ENCODE results near the gene TMEM163. TPM values are rescaled to one million over a fixed set of nuclear protein-coding genes. Genes with fewer than 3 reads are reported as not detected.

TMEM163 gene
- total and polyA plus RNA-seq, 4 donors, result 0.25 to 0.62 (median 0.36) TPM; not detected in 1

DNA sequence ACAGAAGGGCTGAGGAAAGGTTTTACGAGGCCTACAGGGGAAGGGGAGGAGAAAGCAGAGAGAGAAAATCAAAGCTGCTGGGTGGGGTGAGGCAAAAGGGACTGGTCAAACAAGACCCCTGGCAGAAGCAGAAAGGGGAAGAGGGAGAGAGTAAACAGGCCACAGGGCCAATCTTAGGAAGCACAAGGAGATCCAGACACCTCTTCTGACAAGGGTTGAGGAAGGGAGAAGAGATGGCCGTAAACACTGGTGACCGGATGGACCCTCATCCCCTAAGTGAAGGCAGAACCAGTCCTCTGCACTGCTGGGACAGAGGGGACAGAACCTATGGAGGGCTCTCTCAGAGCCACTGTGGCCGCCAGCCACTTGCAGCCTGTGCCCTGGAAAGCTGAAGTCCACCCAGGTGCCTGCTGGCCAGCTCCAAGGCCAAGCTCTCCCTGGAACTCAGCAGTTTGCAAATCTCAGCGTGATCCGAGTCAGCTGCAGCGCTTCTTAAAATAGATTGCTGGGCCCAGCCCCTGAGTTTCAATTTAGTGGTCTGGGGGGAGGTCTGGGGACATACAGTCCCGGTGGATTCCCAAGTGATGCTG lies 108.8 kb downstream of the TMEM163 start:
- H3K27me3 ChIP-seq (ENCODE audit: control insufficient read depth in 1 of 2, insufficient read depth in 2 of 2, low read length in 1 of 2), result no peaks in the 10 kb centered on the region
- H3K4me3 ChIP-seq (ENCODE audit: low read length in 2 of 2), result no peak overlapping the region
- no peak for DNase-seq
- 82 to 83% methylated on average over 8 of the region's 8 CpGs for WGBS, 2 donors
- no peaks in the 10 kb centered on the region for H3K4me1 ChIP-seq (ENCODE audit: control insufficient read depth in 1 of 2, insufficient read depth in 2 of 2, low read length in 2 of 2)
- no peak for ATAC-seq (ENCODE audit: low FRiP score)
- no peak overlapping the region for H3K27ac ChIP-seq (ENCODE audit: low read depth in 1 of 2, low read length in 2 of 2)
- H3K36me3 ChIP-seq (ENCODE audit: control insufficient read depth in 1 of 2, insufficient read depth in 2 of 2, low read length in 1 of 2), result no peaks in the 10 kb centered on the region
- intact Hi-C loops (cut with DNase I), result no loop called here
- H3K9me3 ChIP-seq (ENCODE audit: control insufficient read depth, low read length), result peaks cover 3% of the 10 kb centered on the region

GRCh38 chr2:134603966-134604365 lies 114.8 kb downstream of the TMEM163 start:
- no peaks in the 10 kb centered on the region for H3K9me3 ChIP-seq (ENCODE audit: control insufficient read depth, low read length)
- no peak for ATAC-seq (ENCODE audit: low FRiP score)
- H3K4me1 ChIP-seq (ENCODE audit: control insufficient read depth in 1 of 2, insufficient read depth in 2 of 2, low read length in 2 of 2), result no peaks in the 10 kb centered on the region
- no peaks in the 10 kb centered on the region for H3K36me3 ChIP-seq (ENCODE audit: control insufficient read depth in 1 of 2, insufficient read depth in 2 of 2, low read length in 1 of 2)
- no peak overlapping the region for H3K27ac ChIP-seq (ENCODE audit: low read depth in 1 of 2, low read length in 2 of 2)
- no peak overlapping the region for H3K4me3 ChIP-seq (ENCODE audit: low read length in 2 of 2)
- DNase-seq, result no peak
- no peaks in the 10 kb centered on the region for H3K27me3 ChIP-seq (ENCODE audit: control insufficient read depth in 1 of 2, insufficient read depth in 2 of 2, low read length in 1 of 2)
- 14 to 30% methylated on average over 5 of the region's 5 CpGs for WGBS, 2 donors
- intact Hi-C loops (cut with DNase I), result no loop called here

GRCh38 chr2:134602666-134603065 lies 116.1 kb downstream of the TMEM163 start:
- intact Hi-C loops (cut with DNase I), result no loop called here
- no peak overlapping the region for H3K4me3 ChIP-seq (ENCODE audit: low read length in 2 of 2)
- no peaks in the 10 kb centered on the region for H3K4me1 ChIP-seq (ENCODE audit: control insufficient read depth in 1 of 2, insufficient read depth in 2 of 2, low read length in 2 of 2)
- no peaks in the 10 kb centered on the region for H3K27me3 ChIP-seq (ENCODE audit: control insufficient read depth in 1 of 2, insufficient read depth in 2 of 2, low read length in 1 of 2)
- ATAC-seq (ENCODE audit: low FRiP score) (no peak), DNase-seq (no peak)
- no peaks in the 10 kb centered on the region for H3K9me3 ChIP-seq (ENCODE audit: control insufficient read depth, low read length)
- H3K27ac ChIP-seq (ENCODE audit: low read depth in 1 of 2, low read length in 2 of 2), result no peak overlapping the region
- H3K36me3 ChIP-seq (ENCODE audit: control insufficient read depth in 1 of 2, insufficient read depth in 2 of 2, low read length in 1 of 2), result no peaks in the 10 kb centered on the region
- 80 to 85% methylated on average over 4 of the region's 4 CpGs for WGBS, 2 donors

- Histone ChIP-seq H3K9me3 (ENCODE audit: control insufficient read depth, low read length) (no peaks in the 10 kb centered on the region), H3K27me3 (ENCODE audit: control insufficient read depth in 1 of 2, insufficient read depth in 2 of 2, low read length in 1 of 2) (no peaks in the 10 kb centered on the region), H3K36me3 (ENCODE audit: control insufficient read depth in 1 of 2, insufficient read depth in 2 of 2, low read length in 1 of 2) (no peaks in the 10 kb centered on the region), H3K4me3 (ENCODE audit: low read length in 2 of 2) (no peak overlapping the region), H3K4me1 (ENCODE audit: control insufficient read depth in 1 of 2, insufficient read depth in 2 of 2, low read length in 2 of 2) (no peaks in the 10 kb centered on the region), H3K27ac (ENCODE audit: low read depth in 1 of 2, low read length in 2 of 2) (no peak overlapping the region)
- WGBS, 2 donors, result 82 to 85% methylated on average over 11 of the region's 11 CpGs
- ATAC-seq (ENCODE audit: low FRiP score), result no peak
- intact Hi-C loops (cut with DNase I), result no loop called here
- DNase-seq, result no peak
Observed at GRCh38 chr2:134601264-134601663, 117.5 kb downstream of the TMEM163 start.

DNA sequence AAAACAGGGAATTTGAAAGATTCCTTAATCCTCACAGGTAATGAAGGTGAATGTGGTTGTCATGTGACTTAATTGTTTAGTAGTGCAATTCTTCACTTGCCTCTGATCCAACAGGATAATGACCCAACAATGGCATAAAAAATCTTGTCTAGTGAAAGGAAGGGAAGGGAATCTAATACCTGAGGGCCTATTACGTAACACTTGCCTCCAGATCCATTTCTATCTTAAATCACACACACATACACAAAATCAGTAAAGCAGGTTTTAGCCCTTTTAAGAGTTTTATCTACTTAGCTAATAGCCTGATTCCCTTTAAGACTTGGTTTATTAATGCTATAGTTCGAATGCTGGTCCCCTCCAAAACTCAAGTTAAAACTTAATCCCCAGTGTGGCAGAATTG lies 118.6 kb downstream of the TMEM163 start:
- H3K4me3 ChIP-seq (ENCODE audit: low read length in 2 of 2), result no peak overlapping the region
- ATAC-seq (ENCODE audit: low FRiP score), result no peak
- no peak for DNase-seq
- no peaks in the 10 kb centered on the region for H3K36me3 ChIP-seq (ENCODE audit: control insufficient read depth in 1 of 2, insufficient read depth in 2 of 2, low read length in 1 of 2)
- H3K27me3 ChIP-seq (ENCODE audit: control insufficient read depth in 1 of 2, insufficient read depth in 2 of 2, low read length in 1 of 2), result no peaks in the 10 kb centered on the region
- H3K27ac ChIP-seq (ENCODE audit: low read depth in 1 of 2, low read length in 2 of 2), result no peak overlapping the region
- intact Hi-C loops (cut with DNase I), result no loop called here
- H3K4me1 ChIP-seq (ENCODE audit: control insufficient read depth in 1 of 2, insufficient read depth in 2 of 2, low read length in 2 of 2), result no peaks in the 10 kb centered on the region
- WGBS, 2 donors, result 70 to 78% methylated on average over 2 of the region's 2 CpGs
- no peaks in the 10 kb centered on the region for H3K9me3 ChIP-seq (ENCODE audit: control insufficient read depth, low read length)

GRCh38 chr2:134599236-134599635 lies 119.6 kb downstream of the TMEM163 start:
- no peaks in the 10 kb centered on the region for H3K9me3 ChIP-seq (ENCODE audit: control insufficient read depth, low read length)
- no peak for DNase-seq
- H3K4me1 ChIP-seq (ENCODE audit: control insufficient read depth in 1 of 2, insufficient read depth in 2 of 2, low read length in 2 of 2), result no peaks in the 10 kb centered on the region
- no peak for ATAC-seq (ENCODE audit: low FRiP score)
- no peak overlapping the region for H3K27ac ChIP-seq (ENCODE audit: low read depth in 1 of 2, low read length in 2 of 2)
- no peaks in the 10 kb centered on the region for H3K27me3 ChIP-seq (ENCODE audit: control insufficient read depth in 1 of 2, insufficient read depth in 2 of 2, low read length in 1 of 2)
- 77 to 78% methylated on average over 3 of the region's 3 CpGs for WGBS, 2 donors
- no peak overlapping the region for H3K4me3 ChIP-seq (ENCODE audit: low read length in 2 of 2)
- intact Hi-C loops (cut with DNase I), result no loop called here
- H3K36me3 ChIP-seq (ENCODE audit: control insufficient read depth in 1 of 2, insufficient read depth in 2 of 2, low read length in 1 of 2), result no peaks in the 10 kb centered on the region

- DNase-seq (no peak), ATAC-seq (ENCODE audit: low FRiP score) (no peak)
- intact Hi-C loops (cut with DNase I), result no loop called here
- H3K27me3 ChIP-seq (ENCODE audit: control insufficient read depth in 1 of 2, insufficient read depth in 2 of 2, low read length in 1 of 2), result no peaks in the 10 kb centered on the region
- peaks cover 5% of the 10 kb centered on the region for H3K9me3 ChIP-seq (ENCODE audit: control insufficient read depth, low read length)
- no peak overlapping the region for H3K4me3 ChIP-seq (ENCODE audit: low read length in 2 of 2)
- no peaks in the 10 kb centered on the region for H3K4me1 ChIP-seq (ENCODE audit: control insufficient read depth in 1 of 2, insufficient read depth in 2 of 2, low read length in 2 of 2)
- H3K36me3 ChIP-seq (ENCODE audit: control insufficient read depth in 1 of 2, insufficient read depth in 2 of 2, low read length in 1 of 2), result no peaks in the 10 kb centered on the region
- H3K27ac ChIP-seq (ENCODE audit: low read depth in 1 of 2, low read length in 2 of 2), result no peak overlapping the region
- WGBS, 2 donors, result 73 to 80% methylated on average over 6 of the region's 6 CpGs
Observed at GRCh38 chr2:134594399-134594798, 124.4 kb downstream of the TMEM163 start.

GRCh38 chr2:134593519-134593918 lies 125.3 kb downstream of the TMEM163 start:
- ATAC-seq (ENCODE audit: low FRiP score) (no peak), DNase-seq (no peak)
- no peak overlapping the region for H3K4me3 ChIP-seq (ENCODE audit: low read length in 2 of 2)
- intact Hi-C loops (cut with DNase I), result no loop called here
- H3K9me3 ChIP-seq (ENCODE audit: control insufficient read depth, low read length), result peaks cover 7% of the 10 kb centered on the region
- peaks cover 0 to 2% of the 10 kb centered on the region in 2 donors for H3K27me3 ChIP-seq (ENCODE audit: control insufficient read depth in 1 of 2, insufficient read depth in 2 of 2, low read length in 1 of 2)
- H3K36me3 ChIP-seq (ENCODE audit: control insufficient read depth in 1 of 2, insufficient read depth in 2 of 2, low read length in 1 of 2), result no peaks in the 10 kb centered on the region
- no peaks in the 10 kb centered on the region for H3K4me1 ChIP-seq (ENCODE audit: control insufficient read depth in 1 of 2, insufficient read depth in 2 of 2, low read length in 2 of 2)
- WGBS, 2 donors, result 77 to 78% methylated on average over 8 of the region's 8 CpGs
- no peak overlapping the region for H3K27ac ChIP-seq (ENCODE audit: low read depth in 1 of 2, low read length in 2 of 2)

DNA sequence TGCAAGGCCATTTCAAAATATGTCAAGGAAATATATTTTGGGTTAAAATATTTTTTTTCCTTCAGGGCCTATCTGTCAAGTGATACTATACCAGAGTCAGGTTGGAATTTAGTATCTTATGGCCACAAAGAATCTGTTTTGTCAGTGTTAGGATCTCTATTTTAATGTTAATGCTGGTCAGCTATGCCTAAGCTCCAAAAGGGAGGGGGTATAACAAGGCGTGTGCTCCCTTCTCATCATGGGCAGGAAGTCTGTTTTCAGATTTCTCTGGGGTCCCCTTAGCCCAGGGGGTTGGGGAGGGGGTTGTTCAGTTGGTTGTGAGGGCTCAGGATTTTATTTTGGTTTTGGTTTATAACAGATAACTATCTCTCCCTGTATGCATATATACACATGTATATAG lies 126.4 kb downstream of the TMEM163 start:
- Histone ChIP-seq H3K9me3 (ENCODE audit: control insufficient read depth, low read length) (peaks cover 10% of the 10 kb centered on the region), H3K4me1 (ENCODE audit: control insufficient read depth in 1 of 2, insufficient read depth in 2 of 2, low read length in 2 of 2) (no peaks in the 10 kb centered on the region), H3K27me3 (ENCODE audit: control insufficient read depth in 1 of 2, insufficient read depth in 2 of 2, low read length in 1 of 2) (peaks cover 0 to 3% of the 10 kb centered on the region in 2 donors), H3K27ac (ENCODE audit: low read depth in 1 of 2, low read length in 2 of 2) (no peak overlapping the region), H3K4me3 (ENCODE audit: low read length in 2 of 2) (no peak overlapping the region), H3K36me3 (ENCODE audit: control insufficient read depth in 1 of 2, insufficient read depth in 2 of 2, low read length in 1 of 2) (no peaks in the 10 kb centered on the region)
- no peak for ATAC-seq (ENCODE audit: low FRiP score)
- WGBS, 2 donors, result 35 to 58% methylated on average over 1 of the region's 1 CpG
- intact Hi-C loops (cut with DNase I), result no loop called here
- no peak for DNase-seq

Data from aorta (tissue), 5 donors.